IgD-negative memory B cell (primary cell): Measurements from ENCODE around the gene MRPL33. TPM values are rescaled to one million over a fixed set of nuclear protein-coding genes. Genes with fewer than 3 reads are reported as not detected.

Experiments used
- polyA plus RNA-seq: library from polyadenylated mRNA; unstranded; fragments of 300-500 nt; fragmentation: Illumina TruSeq; gene quantifications from one replicate; pipeline ENCODE4 v1.2.3, GENCODE V29; 2021

MRPL33 gene
- polyA plus RNA-seq, 1 donor from 2014 or later: 176 TPM

Other genes starting within 250 kb of the MRPL33 start
- 27.6 TPM for gene ZNF512, start 188.7 kb upstream of the MRPL33 start, polyA plus RNA-seq
- 2.5 TPM for gene CCDC121, start 142.7 kb upstream of the MRPL33 start, polyA plus RNA-seq
- 46.4 TPM for gene GPN1, start 142.7 kb upstream of the MRPL33 start, polyA plus RNA-seq
- gene SUPT7L, start 108.1 kb upstream of the MRPL33 start, polyA plus RNA-seq: 15.4 TPM
- 20.7 TPM for gene SLC4A1AP, start 107.8 kb upstream of the MRPL33 start, polyA plus RNA-seq
- 7.5 TPM for gene RBKS, start 118.7 kb downstream of the MRPL33 start, polyA plus RNA-seq
- gene BABAM2, start 119.0 kb downstream of the MRPL33 start, polyA plus RNA-seq: 57.9 TPM